Activated CD8-positive, alpha-beta memory T cell treated with anti-CD3 and anti-CD28 coated beads for 48 hours (primary cell): ENCODE data around the gene DUSP16.
"Not testable (repeated sequence)": the region's sequence is repeated elsewhere in the genome, so short reads cannot be mapped to it uniquely, and the experiment has no call there.

Experiments
- DNase-seq, 3 experiments: peaks; one replicate each; pipeline ENCODE4 v3.0.0-alpha.2; 2020; ENCODE audit warnings: low read depth in 2 of 3, low spot score in 2 of 3

The DUSP16 gene

DNA sequence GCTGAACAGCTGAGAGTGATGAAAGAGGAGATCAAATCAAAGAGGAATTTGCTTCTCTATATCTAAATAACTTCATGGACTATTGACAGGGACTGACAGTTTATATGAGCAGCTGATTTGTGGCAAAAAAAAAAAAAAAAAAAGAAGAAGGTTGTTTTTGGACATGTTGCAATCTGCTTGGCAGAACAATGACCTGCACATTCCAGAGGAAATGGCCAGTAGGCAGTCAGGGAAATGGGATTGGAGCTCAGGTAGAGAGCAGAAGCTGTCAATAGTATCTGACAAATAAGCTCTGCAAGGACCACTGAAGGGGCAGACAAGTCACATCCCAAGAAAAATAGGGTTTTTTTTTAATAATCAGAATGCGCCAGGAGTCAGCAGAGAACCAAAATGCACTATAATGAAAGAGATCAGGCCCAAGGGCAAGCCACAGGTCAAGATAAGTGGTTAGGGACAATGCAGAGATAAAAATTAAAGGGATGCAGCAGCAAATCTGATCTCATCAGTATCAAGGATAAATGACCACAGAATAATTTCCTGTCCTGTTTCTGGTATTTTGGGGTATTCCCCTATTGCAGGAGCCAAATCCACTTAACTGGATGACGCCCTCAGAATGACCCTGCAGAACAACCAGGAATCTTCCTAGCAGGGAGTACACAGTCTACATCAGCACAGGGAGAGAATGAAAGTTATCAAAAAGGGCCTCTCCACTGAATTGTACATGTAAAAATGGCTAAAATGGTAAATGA is 22.6 kb upstream of the DUSP16 start:
- no peak for DNase-seq

DNA sequence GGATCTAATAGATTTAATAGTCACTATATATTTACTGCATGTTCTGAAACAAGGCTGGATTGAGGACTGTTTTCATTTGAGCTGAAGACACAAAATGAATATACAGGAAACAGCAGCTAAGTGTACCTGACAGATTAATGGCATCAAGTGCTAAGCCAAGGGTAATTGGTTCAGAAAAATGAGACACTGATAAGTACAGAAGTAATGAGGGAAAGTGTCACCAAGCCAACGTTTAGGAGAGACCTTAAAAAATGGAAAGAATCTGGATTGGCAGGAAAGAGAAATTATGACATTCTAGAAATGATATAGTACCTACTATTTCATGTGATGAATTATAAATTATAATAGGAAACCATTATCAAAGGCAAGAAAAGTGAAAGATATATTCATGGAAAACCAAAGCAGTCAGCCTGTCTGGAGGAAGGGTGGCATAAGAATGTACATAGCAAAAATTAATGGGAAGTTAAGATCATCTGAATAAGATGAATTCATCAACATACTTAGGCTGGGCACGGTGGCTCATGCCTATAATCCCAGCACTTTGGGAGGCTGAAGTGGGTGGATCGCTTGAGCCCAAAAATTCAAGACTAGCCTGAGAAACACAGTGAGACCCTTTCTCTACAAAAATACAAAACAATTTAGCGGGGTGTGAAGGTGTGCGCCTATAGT is 21.0 kb upstream of the DUSP16 start:
- no peak for DNase-seq

DNA sequence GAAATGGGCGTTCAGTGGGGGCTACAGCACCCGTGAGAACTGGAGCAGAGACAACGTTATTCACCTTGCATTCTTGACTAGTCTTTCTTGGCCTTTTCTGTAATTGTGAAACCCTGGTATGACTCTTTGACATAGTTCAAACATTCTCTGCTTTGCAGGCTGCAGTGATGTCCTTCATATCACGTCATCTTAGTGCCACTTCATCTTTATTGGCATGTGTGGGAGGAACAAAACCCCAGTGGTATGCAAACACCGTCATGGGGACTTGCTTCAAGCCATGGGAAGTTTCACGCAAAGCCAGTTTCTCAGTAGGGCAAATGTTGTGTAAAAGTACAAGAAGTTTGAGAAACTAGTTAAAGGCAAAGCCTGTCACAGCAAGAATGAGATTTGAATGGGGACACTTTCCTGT is 20.2 kb upstream of the DUSP16 start:
- DNase-seq: peak in 1 of 3 experiments; percentile 11

- no peak for DNase-seq
Measured at GRCh38 chr12:12582193-12582881, 19.7 kb upstream of the DUSP16 start.

DNA sequence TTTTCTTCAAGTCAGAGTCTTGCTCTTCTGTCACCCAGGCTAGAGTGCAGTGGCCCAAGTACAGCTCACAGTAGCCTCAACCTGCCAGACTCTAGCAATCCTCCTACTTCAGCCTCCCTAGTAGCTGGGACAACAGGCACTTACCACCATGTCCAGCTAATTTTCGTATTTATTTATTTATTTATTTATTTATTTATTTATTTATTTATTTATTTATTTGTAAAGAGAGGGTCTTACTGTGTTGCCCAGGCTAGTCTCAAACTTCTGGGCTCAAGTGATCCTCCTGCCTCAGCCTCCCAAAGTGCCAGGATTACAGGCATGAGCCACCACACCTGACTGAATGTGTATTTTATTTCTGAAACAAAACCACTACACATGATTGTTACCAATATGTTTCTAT is 18.1 kb upstream of the DUSP16 start:
- not testable (repeated sequence) for DNase-seq

- no peak for DNase-seq
Measured at GRCh38 chr12:12577786-12578185, 15.1 kb upstream of the DUSP16 start.

GRCh38 chr12:12572659-12573058 is 10.0 kb upstream of the DUSP16 start:
- no peak for DNase-seq

GRCh38 chr12:12565971-12566370 is 3.3 kb upstream of the DUSP16 start:
- not testable (repeated sequence) for DNase-seq

DNA sequence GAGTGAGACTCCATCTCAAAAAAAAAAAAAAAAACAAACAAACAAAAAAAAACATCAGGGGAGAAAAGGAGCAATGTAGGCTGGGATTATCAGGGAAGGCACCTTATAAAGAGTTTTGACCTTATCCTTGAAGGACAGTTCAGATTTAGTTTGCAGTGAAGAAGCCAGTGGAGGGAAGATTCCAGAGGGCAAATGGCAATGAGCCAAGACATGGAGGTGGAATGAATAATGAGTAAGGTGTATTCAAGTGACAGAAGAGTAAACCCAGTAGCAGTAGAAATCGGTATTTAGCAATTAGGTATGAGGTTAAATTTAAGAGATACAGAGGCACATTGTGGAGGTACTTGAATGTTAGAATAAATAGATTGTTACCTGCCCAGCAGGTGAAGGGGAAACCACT is 2.2 kb upstream of the DUSP16 start:
- no peak for DNase-seq

- no peak for DNase-seq
Measured at GRCh38 chr12:12563290-12563928, 746 bp upstream of the DUSP16 start.

- peak in 1 of 3 experiments; percentile 2 for DNase-seq
Measured at GRCh38 chr12:12562016-12562483, 613 bp downstream of the DUSP16 start.

DNA sequence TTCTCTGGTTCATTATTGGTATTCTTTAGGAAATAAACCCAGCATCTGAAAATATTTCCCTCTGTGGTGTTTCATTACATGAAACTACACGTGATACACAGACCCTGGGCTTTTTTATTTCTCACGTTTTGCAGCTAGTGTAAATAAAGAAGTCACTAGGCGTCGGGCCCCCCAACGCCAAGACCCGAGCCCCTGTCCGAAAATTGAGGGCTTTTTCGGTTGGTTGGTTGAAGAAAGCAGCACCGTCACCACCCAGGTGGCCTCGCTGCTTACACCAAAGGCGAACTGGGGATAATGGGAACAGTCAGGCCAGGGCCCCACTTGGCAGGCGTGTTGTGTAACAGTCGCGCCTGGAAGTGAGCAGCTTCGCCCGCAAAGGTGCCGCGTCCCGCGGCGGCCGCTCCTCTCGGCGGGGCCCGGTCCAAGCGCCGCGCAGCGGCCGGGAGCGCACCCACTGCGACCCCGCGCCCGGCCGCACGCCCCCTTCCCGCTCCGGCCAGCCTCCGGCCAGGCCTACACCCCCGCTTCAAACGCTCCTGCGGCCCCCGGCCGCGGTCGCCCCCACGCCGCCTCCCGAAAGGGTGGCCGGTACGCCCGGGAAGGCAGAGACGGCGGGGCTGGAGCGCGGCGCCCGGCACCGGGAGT is 1.2 kb downstream of the DUSP16 start:
- DNase-seq: peak in 2 of 3 experiments; percentile 20 to 45

DNA sequence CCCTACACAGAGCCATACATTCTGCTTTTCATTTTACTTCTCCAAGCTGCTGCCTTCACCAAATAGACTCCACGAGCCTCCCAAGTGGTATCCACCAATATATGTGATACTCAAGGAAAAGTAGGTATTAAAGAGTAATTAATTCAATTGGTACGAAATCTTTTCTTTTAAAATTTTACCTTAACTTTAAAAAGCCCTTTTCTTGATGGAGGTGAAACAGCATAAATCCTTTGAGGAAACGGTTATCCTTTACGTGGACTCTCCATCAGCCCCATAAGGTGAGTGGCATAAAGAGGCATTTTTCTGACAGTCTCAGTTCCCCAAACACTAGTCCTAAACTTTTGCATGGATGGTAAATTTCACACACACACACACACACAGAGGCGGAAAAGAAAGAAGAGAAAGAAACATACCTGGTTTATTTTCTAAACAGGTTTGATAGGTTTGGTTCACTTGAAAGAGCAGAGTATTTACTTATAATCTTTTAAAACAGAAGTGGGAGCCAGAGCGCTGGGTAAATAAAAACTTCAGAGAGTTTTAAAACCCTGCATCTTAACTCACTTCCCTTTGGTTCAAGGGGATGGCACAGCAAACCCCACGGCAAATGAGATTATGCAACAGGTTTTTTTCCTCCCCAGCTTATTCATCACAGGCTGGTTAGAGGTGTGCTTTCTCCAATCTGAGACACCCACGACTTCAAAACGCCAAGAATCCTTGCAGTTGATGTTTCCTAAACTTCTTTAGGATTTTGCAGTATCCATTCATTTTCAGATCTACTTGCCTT is 1.9 kb downstream of the DUSP16 start:
- DNase-seq: no peak

DNA sequence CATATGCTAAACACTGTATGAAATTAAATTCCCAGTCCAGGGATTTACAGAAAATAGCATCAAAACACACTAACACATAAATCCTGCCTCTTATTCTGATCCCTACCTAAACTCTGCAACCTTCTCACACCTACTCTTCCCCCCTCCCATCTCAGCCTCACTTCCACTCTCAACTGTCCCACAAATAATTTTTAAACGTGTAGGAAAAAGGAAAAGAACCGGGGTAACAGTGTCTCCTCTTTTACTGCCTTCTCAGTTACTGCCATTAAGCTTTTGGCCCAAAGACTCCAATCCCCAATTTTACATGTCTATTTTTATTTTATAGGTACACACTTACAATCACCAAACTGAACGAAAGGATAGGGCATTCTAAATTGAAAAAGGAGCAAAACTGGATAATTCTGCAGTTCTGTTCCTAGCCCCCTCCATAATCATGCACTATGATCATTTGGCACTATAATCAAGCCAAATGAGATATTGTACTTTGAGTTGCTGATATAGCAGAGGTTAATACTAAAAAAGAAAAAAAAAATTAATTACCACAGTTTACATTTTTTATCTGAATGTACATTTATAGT is 2.9 kb downstream of the DUSP16 start:
- no peak for DNase-seq

GRCh38 chr12:12558291-12558690 is 4.4 kb downstream of the DUSP16 start:
- DNase-seq: no peak

GRCh38 chr12:12557733-12558132 is 4.9 kb downstream of the DUSP16 start:
- DNase-seq: no peak

GRCh38 chr12:12555656-12556055 is 7.0 kb downstream of the DUSP16 start:
- no peak for DNase-seq

DNA sequence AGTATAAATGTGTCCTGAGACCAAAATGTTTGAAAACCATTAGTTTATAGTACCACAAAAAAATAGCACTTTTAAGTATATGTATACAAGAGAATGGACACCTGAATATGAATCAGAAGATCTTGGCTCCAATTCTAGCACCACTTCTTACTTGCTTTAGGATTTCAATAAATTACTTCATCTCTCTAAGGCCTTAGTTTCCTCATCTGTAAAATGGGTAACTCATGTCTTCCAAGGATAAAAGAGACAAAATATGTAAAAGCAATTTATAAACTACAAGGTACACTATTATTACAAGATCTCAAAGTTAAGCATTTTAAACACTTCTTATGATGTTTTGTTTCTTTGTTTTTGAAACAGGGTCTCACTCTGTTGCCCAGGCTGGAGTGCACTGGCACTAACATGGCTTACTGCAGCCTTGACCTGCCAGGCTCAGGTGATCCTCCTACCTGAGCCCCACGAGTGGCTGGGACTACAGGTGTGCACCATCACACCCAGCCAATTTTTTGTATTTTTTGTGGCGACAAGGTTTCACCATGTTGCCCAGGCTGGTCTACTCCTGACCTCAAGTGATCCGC is 9.4 kb downstream of the DUSP16 start:
- DNase-seq: no peak

DNA sequence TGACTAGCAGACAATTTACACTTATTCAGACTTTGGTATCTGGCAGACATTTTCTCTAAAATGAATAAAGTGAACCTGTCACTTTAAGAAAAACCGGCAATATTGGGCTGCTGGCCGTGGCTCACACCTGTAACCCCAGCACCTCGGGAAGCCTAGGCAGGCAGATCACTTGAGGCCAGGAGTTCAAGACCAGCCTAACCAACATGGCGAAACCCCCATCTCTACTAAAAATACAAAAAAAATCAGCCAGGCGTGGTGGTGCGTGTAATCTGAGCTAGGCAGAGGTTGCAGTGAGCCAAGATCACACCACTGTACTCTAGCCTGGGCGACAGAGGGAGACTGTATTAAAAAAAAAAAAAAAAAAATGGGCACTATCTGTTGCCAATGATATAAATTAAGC is 11.5 kb downstream of the DUSP16 start:
- no peak for DNase-seq

DNA sequence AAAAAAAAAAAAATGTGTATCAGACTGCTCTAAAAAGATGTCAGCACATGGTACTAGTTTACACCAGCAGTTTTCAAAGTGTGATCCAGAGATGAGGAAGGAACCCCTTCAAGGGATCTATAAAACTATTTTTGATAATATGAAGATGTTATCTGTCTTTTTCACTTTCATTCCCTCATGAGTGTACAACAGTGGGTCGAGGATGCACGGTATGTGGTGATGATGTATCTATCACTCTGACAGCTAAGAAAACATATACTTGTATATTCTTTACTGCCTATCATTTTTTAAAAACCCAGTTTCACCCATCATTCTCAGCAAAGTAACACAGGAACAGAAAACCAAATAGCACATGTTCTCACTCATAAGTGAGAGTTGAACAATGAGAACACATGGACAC is 12.4 kb downstream of the DUSP16 start:
- no peak for DNase-seq
